HK-2 (cell line): ENCODE measurements around the gene UBE2L5.
"Not testable (repeated sequence)": the region's sequence is repeated elsewhere in the genome, so short reads cannot be mapped to it uniquely, and the experiment has no call there.

Source experiments
- DNase-seq: peaks from one replicate; pipeline ENCODE4 v3.0.0-alpha.2; 2018; ENCODE audit not compliant: unreplicated experiment

Gene UBE2L5

GRCh38 chr13:30440910-30441703 is 18.8 kb downstream of the UBE2L5 start:
- no peak for DNase-seq

- DNase-seq, result no peak
Measured at GRCh38 chr13:30442926-30443325, 20.6 kb downstream of the UBE2L5 start.

GRCh38 chr13:30443491-30443890 is 21.2 kb downstream of the UBE2L5 start:
- not testable (repeated sequence) for DNase-seq

DNA sequence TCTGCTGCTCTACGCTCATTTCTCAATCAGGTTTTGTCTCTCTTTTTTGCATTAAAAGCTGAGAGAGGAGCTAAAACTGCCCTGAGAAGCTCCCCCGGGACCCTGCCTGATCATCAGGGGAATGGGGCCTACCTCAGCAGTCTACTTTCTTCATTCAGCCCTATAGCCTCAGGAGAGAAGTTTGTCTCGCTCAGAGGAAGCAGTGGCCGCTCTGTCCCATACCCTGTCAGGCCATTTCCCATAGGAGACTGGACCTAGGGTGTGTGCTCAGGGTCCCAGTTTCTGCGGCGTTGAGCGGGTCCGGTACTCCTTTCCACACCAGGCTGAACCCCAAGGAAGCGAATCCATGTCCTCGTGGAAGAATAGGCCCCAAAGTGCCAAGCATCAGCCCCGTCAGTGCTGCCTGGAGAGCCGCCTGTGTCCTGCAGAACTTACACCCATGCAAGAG is 21.7 kb downstream of the UBE2L5 start:
- DNase-seq, result no peak

GRCh38 chr13:30446126-30446500 is 23.8 kb downstream of the UBE2L5 start:
- no peak for DNase-seq

DNA sequence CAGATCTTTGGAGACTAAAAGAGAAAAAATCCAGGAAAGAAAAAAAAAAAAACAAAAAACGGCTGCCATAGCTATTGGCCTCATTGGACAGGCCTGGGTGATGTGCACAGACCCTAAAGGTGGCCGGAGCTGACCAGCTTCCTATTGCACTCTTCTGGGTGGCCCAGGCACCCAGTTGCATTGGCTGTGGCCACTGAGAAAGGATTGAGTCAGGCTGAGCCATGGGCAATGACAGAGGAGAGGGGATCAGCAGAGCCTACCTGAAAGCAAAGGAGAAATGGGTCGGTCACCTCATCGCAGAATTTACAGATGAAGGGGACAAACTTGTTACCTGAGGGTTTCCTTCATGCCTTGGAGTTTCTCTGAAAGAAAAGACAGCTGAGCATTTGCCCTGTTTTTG is 26.1 kb downstream of the UBE2L5 start:
- DNase-seq, result no peak

- no peak for DNase-seq
Measured at GRCh38 chr13:30450066-30450465, 27.8 kb downstream of the UBE2L5 start.

DNA sequence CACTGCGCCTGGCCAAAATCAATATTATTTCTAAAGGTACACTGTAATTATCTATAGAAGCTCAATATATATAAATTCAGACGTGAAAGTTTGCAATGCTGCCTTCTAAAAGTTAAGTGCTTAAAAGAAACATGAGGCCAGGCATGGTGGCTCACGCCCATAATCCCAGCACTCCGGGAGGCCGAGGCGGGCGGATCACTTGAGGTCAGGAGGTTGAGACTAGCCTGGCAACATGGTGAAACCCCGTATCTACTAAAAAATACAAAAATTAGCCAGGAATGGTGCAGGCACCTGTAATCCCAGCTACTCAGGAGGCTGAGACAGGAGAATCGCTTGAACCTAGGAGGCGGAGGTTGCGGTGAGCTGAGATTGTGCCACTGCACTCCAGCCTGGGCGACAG is 29.2 kb downstream of the UBE2L5 start:
- not testable (repeated sequence) for DNase-seq

DNA sequence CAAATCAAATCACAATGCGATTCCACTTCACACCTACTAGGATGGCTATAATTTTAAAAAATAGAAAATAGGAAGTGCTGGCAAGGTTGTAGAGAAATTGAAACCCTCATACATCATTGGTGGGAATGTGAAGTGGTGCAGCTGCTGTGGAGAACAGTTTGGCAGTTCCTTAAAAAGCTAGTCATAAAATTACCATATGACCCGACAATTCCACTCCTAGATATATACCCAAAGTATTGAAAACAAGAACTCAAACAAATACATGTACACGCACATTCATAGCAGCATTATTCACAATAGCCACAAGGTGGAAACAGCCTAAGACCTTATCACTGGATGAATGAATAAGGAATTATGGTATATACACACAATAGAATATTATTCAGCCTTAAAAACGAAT is 31.4 kb downstream of the UBE2L5 start:
- DNase-seq, result no peak

- no peak for DNase-seq
Measured at GRCh38 chr13:30454991-30455390, 32.7 kb downstream of the UBE2L5 start.

GRCh38 chr13:30456290-30456689 is 34.0 kb downstream of the UBE2L5 start:
- DNase-seq, result no peak

DNA sequence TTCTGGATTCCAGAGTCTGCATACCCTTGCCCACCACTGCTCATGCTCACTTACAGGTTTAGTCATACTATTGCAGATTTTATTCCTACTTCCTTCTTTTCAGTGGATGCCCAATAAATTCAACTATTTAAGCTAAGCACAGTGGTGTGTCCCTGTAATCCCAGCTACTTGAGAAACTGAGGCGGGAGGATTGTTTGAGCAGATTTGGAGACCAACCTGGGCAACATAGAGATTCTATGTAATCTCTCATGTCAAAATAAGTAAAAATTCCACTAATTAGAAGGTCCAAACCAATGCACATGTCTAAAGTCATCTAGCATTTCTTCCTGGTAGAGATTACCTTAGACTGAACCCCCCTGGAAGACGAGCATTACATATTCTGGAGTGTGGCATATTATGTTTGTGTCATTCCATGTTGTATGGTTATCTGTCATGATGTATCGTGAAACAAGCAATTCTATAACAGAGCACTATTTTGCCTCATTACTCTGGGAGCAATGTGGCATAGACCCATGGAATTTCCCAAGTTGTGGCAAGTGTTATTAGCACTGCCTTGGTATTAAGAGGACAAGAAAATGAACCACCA is 35.1 kb downstream of the UBE2L5 start:
- no peak for DNase-seq

DNA sequence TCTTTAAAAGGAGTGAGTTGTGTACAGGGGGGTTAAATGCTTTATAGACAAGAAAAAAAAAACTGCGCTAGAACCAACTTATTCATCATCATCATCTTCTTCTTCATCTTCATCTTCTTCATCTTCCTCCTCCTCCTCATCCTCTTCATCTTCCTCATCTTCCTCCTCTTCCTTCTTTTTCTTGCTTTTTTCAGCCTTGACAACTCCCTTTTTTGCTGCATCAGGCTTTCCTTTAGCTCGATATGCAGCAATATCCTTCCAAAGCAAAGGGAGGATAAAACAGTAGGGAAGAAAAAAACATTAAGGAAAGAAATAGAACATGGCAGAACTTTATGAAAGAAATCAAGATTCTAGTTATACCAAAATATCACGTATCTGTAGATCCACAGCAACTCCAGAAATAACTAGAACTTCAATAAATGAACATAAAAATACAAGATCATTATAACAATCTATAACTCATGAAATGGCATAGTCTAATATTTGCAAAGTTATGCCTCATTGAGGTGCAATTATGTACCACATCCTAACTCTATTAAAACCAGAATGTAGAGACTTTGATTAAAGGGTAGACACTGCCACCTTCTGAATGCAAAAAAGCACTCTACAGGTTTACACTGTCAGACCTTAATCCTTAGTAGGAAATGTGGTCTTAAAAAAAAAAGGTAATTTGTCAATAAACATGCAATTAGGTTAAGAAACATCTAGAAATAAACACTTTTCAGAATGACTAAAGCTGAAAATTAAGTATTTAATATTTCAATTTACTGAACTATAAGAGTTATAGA is 39.2 kb downstream of the UBE2L5 start:
- not testable (repeated sequence) for DNase-seq

DNA sequence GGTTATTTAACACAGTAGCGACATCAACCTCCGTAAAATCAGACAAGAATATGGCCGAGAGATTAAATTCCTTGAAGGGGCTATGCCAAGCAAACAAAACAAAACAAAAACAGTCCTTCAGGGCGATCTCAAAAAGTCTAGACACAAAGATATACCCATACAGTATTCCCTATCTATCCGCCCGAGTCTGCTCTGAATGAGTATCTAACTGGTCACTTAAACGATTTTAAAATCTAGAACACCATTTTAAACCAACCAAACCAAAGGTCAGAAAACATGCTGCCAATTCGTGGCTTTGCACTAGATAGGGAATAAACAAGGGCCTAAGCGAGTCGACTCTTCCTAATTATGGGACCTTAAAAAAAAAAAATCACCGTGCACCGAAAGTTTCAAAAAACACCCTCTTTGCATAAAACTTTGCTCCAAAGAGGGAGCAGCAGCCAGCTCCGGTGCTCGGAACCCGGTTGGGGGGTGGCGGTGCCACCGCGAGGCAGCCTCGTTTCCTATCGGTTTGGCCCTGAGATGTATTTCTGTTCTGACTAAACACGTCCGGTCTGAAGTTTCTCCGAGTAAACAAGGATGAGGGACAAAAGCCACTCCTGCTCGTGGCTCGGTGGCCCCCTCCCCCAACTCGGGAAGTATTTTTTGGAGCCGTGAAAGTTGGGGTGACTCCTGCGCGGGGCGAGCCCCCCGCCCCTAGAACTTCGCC is 41.6 kb downstream of the UBE2L5 start:
- no peak for DNase-seq

- DNase-seq, result peak; percentile 60
Measured at GRCh38 chr13:30464496-30465342, 42.4 kb downstream of the UBE2L5 start.

GRCh38 chr13:30465343-30465592 is 43.0 kb downstream of the UBE2L5 start:
- DNase-seq, result no peak

DNA sequence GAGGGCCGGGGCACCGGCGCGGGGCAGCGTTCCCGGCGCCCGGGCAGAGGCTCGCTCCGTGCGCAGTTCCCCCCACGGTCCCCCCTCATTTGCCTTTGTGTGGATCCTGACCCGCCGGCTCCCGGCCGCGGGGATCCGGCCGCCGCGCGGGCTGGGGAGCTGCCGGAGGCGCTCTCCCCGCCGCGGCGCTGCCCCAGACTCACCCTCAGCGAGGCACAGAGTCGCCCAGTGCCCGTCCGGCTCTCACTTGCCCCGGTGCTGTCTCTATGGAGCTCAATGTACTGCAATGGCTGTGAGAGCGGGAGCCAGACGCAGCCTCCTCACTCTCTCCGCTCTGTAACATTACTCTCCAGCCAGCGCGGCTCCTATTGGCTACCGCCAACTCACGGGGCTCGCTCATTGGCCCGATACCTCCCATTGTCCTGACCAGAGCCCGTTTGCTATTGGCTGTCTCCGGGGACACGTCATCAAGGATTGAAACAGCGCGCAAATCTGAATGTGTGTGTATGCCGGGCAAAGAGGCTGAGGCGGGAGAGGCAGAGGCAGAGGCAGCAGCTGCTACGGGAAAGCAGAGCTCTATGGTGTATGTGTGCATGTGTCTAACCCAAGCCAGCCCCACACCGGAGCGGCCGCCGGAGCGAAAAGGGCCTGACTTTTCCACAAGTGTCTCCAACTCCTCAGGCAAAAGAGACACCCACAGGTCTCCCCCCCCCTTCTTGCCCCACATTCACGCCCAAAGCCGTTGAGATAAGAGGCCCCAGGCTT is 43.5 kb downstream of the UBE2L5 start, which contains the start of gene HMGB1:
TSS of gene HMGB1 (minus strand) at position 344 of the 765 bp plus-strand sequence. CDS start 2,256 bp downstream, outside the sequence.
- DNase-seq, result peak; percentile 95

DNA sequence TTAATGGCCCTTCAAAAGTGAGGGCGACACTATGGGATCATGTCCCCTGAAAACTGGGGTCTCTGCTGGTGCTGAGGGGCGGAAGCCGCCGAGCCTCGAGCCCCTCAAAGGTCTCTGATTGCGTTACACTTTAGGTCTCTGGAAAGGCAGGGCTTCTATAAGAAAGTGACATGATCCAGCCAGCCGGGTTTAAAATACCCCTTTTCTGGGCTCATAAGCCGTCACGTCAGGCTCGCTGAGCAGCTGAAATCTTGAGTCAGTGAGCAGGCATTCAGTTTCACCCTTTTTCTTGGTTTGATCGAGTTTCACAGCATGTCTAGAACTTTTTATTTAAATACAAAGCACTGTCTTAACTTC is 44.0 kb downstream of the UBE2L5 start:
- no peak for DNase-seq

DNA sequence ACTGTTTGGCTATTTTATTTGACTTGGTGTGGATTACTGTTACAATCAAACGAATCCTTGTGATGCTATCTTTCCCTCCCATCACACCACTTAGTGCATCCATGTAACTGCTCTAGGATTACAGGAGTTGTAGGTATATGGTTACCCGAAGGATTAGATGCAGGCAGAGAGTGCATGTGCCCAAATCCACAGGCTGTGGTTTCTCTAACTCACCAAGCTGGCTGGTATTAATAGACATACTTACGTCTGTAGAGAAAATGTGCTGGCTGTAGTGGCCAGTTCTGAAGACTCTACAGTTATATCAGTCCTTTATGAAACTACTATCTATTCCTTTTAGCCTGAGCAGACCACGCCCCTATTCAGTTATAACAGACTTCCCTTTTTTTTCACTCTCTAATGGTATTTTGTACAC is 44.6 kb downstream of the UBE2L5 start:
- no peak for DNase-seq

GRCh38 chr13:30473675-30474074 is 51.4 kb downstream of the UBE2L5 start:
- no peak for DNase-seq
